GM12878 (cell line): ENCODE measurements around the gene ELOVL5. TPM values are rescaled to one million over a fixed set of nuclear protein-coding genes. Genes with fewer than 3 reads are reported as not detected.

ENCODE experiments used
- ASH2L ChIP-seq: fragments of 300-600, 200-600 bp; sonication (generic); IDR thresholded peaks from 2 replicates; pipeline ENCODE4 v1.6.1; 2017; ENCODE audit warnings: low read depth, mild to moderate bottlenecking, borderline replicate concordance
- ATF7 ChIP-seq: fragments of 450-650 bp; IDR thresholded peaks from 2 replicates; pipeline ENCODE4 v1.6.1; 2016; ENCODE audit warnings: low read depth, mild to moderate bottlenecking
- BCL11A ChIP-seq: IDR thresholded peaks from 2 replicates; pipeline ENCODE4 v1.6.1; 2011; ENCODE audit warnings: low read depth, low read length
- EED ChIP-seq: sonication (generic); IDR thresholded peaks from 2 replicates; pipeline ENCODE4 v1.6.1; 2016; ENCODE audit warnings: antibody characterized with exemption, low read depth
- EGR1 ChIP-seq, 2 experiments: IDR thresholded peaks; 1 replicate in 1 of 2; 2 replicates in 1 of 2; pipeline ENCODE4 v1.6.1; 2011 to 2012; ENCODE audit warnings: low read depth in 2 of 2, low read length in 2 of 2, borderline replicate concordance in 1 of 2, mild to moderate bottlenecking in 1 of 2, moderate library complexity in 1 of 2
- FOXM1 ChIP-seq: IDR thresholded peaks from 2 replicates; pipeline ENCODE4 v1.6.1; 2012; ENCODE audit warnings: low read depth, mild to moderate bottlenecking, inconsistent platforms, low read length, moderate library complexity
- MEF2A ChIP-seq: IDR thresholded peaks from 2 replicates; pipeline ENCODE4 v1.6.1; 2011; ENCODE audit warnings: low read depth, mild to moderate bottlenecking, low read length, moderate library complexity; ENCODE audit not compliant: insufficient read depth
- MTA2 ChIP-seq: fragments of 450-650 bp; IDR thresholded peaks from 2 replicates; pipeline ENCODE4 v1.6.1; 2016; ENCODE audit warnings: low read depth, mild to moderate bottlenecking, moderate library complexity
- MTA3 ChIP-seq: IDR thresholded peaks from 2 replicates; pipeline ENCODE4 v1.6.1; 2012; ENCODE audit warnings: low read length, inconsistent platforms, borderline replicate concordance
- NFXL1 ChIP-seq: fragments of 450-650 bp; IDR thresholded peaks from 2 replicates; pipeline ENCODE4 v1.6.1; 2017; ENCODE audit warnings: antibody characterized with exemption, mild to moderate bottlenecking, borderline replicate concordance
- NFYA ChIP-seq: IDR thresholded peaks from 2 replicates; pipeline ENCODE4 v1.6.1; 2011; ENCODE audit warnings: low read depth, mild to moderate bottlenecking, low read length, improper control_type of control experiment, borderline replicate concordance
- RAD21 ChIP-seq: IDR thresholded peaks from 2 replicates; pipeline ENCODE4 v1.6.1; 2011; ENCODE audit warnings: mild to moderate bottlenecking, low read depth, low read length, moderate library complexity; ENCODE audit not compliant: insufficient read depth
- SREBF1 ChIP-seq: IDR thresholded peaks from 2 replicates; pipeline ENCODE4 v1.6.1; 2012; ENCODE audit warnings: mild to moderate bottlenecking, low read length
- SREBF2 ChIP-seq: IDR thresholded peaks from 2 replicates; pipeline ENCODE4 v1.6.1; 2012; ENCODE audit warnings: mild to moderate bottlenecking, low read length
- TBL1XR1 ChIP-seq: IDR thresholded peaks from 2 replicates; pipeline ENCODE4 v1.6.1; 2012; ENCODE audit warnings: low read depth, low read length, improper control_type of control experiment
- TCF7 ChIP-seq: IDR thresholded peaks from 2 replicates; pipeline ENCODE4 v1.6.1; 2014; ENCODE audit warnings: antibody characterized with exemption, borderline replicate concordance
- YBX1 ChIP-seq: fragments of 450-650 bp; IDR thresholded peaks from 2 replicates; pipeline ENCODE4 v1.6.1; 2016; ENCODE audit warnings: antibody characterized with exemption
- ZBED1 ChIP-seq: IDR thresholded peaks from 2 replicates; pipeline ENCODE4 v1.6.1; 2016; ENCODE audit warnings: borderline replicate concordance
- ZNF24 ChIP-seq: fragments of 450-650 bp; IDR thresholded peaks from 2 replicates; pipeline ENCODE4 v1.6.1; 2017; ENCODE audit warnings: antibody characterized with exemption, mild to moderate bottlenecking
- ZNF622 ChIP-seq: fragments of 450-650 bp; IDR thresholded peaks from 2 replicates; pipeline ENCODE4 v1.6.1; 2017; ENCODE audit warnings: mild to moderate bottlenecking, inconsistent platforms
- polyA plus RNA-seq, 11 experiments: library from polyadenylated mRNA; depleted of rRNA in 4 of 11; unstranded in 6 of 11; stranded (reverse) in 5 of 11; fragments of >200 nt; fragmentation: Nextera tagmentation in 4 of 11; fragmentation: Illumina TruSeq in 1 of 11; extraction: Ambion mirVana in 4 of 11; extraction: Trizol in 1 of 11; gene quantifications; 1 replicate in 1 of 11; 2 replicates in 10 of 11; pipeline versions ENCODE4 v1.2.1 to v1.2.3, GENCODE V29; 2011 to 2016; ENCODE audit warnings: inconsistent platforms in 2 of 11, missing spikeins in 2 of 11, low read depth in 1 of 11
- total RNA-seq, 4 experiments: library from RNA; depleted of rRNA in 3 of 4; stranded (reverse); fragments of >200 nt in 3 of 4; fragmentation: Illumina TruSeq in 1 of 4; extraction: Trizol in 1 of 4; gene quantifications; 2 replicates each; pipeline versions ENCODE4 v1.2.1 to v1.2.3, GENCODE V29; 2013 to 2021
- TF ChIP-seq, protein P1 (sequence below): fragments of 450-650 bp; IDR thresholded peaks from 2 replicates; pipeline ENCODE4 v1.6.1; 2017; ENCODE audit warnings: borderline replicate concordance
- TF ChIP-seq, protein P2 (sequence below): fragments of 450-650 bp; IDR thresholded peaks from 2 replicates; pipeline ENCODE4 v1.6.1; 2016; ENCODE audit warnings: mild to moderate bottlenecking
- TF ChIP-seq, protein P3 (sequence below): IDR thresholded peaks from 2 replicates; pipeline ENCODE4 v1.6.1; 2011; ENCODE audit warnings: low read depth, low read length, improper control_type of control experiment, borderline replicate concordance
- TF ChIP-seq, protein P4 (sequence below): fragments of 450-650 bp; IDR thresholded peaks from 2 replicates; pipeline ENCODE4 v1.6.1; 2016; ENCODE audit warnings: mild to moderate bottlenecking

Gene ELOVL5
- total and polyA plus RNA-seq, 10 of the 15 experiments (the other 5 are each of a cell fraction or from before 2014, with no cell fraction given) = 156 to 241 (median 196) TPM

DNA sequence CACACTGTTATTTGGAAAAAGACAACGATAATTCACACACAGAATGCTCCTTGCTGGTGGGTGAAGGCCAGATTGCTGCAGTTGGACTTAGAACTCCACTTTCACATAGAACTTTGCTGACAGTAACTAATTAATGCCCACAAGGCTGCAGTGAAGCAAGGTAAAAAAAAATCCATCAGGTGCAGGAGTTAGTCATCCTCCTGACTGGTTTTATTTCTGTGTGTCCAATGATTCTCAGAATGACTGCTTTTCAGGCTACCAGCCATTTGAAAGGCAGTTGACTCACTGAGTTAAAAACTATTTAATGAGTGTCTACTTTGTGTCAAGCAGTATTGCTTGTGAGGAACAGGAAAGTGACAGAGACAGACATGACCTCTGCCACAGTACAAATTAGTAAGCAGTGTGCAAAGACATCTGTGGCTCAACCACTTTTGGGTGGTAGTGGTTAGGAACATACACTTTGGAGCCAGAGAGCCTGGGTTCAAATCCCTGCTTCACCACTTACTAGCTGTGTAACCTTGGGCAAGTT lies 41.9 kb downstream of the ELOVL5 start (continued):
- TF ChIP-seq TCF7 = no peak
- peak; percentile 94 for TF ChIP-seq MTA2
- no peak for TF ChIP-seq NFYA
- peak; percentile 45; the same call in 1 of the 2 replicates for TF ChIP-seq BCL11A
- TF ChIP-seq ATF7 = peak; percentile 59
- TF ChIP-seq, protein P1, sequence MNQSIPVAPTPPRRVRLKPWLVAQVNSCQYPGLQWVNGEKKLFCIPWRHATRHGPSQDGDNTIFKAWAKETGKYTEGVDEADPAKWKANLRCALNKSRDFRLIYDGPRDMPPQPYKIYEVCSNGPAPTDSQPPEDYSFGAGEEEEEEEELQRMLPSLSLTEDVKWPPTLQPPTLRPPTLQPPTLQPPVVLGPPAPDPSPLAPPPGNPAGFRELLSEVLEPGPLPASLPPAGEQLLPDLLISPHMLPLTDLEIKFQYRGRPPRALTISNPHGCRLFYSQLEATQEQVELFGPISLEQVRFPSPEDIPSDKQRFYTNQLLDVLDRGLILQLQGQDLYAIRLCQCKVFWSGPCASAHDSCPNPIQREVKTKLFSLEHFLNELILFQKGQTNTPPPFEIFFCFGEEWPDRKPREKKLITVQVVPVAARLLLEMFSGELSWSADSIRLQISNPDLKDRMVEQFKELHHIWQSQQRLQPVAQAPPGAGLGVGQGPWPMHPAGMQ = no peak
- 0 out of 2 replicates have a peak, but pooled peaks have one; percentile 31 for TF ChIP-seq MEF2A
- peak; percentile 78; the same call in 1 of the 2 replicates for TF ChIP-seq FOXM1
- TF ChIP-seq, protein P2, sequence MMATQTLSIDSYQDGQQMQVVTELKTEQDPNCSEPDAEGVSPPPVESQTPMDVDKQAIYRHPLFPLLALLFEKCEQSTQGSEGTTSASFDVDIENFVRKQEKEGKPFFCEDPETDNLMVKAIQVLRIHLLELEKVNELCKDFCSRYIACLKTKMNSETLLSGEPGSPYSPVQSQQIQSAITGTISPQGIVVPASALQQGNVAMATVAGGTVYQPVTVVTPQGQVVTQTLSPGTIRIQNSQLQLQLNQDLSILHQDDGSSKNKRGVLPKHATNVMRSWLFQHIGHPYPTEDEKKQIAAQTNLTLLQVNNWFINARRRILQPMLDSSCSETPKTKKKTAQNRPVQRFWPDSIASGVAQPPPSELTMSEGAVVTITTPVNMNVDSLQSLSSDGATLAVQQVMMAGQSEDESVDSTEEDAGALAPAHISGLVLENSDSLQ = peak; percentile 81
- no peak; the same call in 1 of the 2 replicates for TF ChIP-seq RAD21
- TF ChIP-seq, protein P3, sequence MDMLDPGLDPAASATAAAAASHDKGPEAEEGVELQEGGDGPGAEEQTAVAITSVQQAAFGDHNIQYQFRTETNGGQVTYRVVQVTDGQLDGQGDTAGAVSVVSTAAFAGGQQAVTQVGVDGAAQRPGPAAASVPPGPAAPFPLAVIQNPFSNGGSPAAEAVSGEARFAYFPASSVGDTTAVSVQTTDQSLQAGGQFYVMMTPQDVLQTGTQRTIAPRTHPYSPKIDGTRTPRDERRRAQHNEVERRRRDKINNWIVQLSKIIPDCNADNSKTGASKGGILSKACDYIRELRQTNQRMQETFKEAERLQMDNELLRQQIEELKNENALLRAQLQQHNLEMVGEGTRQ = no peak
- TF ChIP-seq MTA3 = no peak
- no peak for TF ChIP-seq YBX1
- TF ChIP-seq ZBED1 = no peak
- no peak for TF ChIP-seq SREBF1
- TF ChIP-seq ZNF622 = no peak
- TF ChIP-seq ZNF24 = no peak; the same call in none of the 2 replicates
- TF ChIP-seq NFXL1 = no peak
- TF ChIP-seq ASH2L = no peak
- TF ChIP-seq, protein P4, sequence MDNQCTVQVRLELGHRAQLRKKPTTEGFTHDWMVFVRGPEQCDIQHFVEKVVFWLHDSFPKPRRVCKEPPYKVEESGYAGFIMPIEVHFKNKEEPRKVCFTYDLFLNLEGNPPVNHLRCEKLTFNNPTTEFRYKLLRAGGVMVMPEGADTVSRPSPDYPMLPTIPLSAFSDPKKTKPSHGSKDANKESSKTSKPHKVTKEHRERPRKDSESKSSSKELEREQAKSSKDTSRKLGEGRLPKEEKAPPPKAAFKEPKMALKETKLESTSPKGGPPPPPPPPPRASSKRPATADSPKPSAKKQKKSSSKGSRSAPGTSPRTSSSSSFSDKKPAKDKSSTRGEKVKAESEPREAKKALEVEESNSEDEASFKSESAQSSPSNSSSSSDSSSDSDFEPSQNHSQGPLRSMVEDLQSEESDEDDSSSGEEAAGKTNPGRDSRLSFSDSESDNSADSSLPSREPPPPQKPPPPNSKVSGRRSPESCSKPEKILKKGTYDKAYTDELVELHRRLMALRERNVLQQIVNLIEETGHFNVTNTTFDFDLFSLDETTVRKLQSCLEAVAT = 0 out of 2 replicates have a peak, but pooled peaks have one; percentile 39
- no peak for TF ChIP-seq SREBF2
- no peak for TF ChIP-seq TBL1XR1
- TF ChIP-seq EED = peak; percentile 84
- TF ChIP-seq EGR1 (IDR thresholded peaks at IDR 0.05; ENCODE audit: borderline replicate concordance in 1 of 2, low read depth in 2 of 2, low read length in 2 of 2) = no peak
